OCI-LY7 (cell line): ENCODE data around the gene OPRM1.
"Not testable (repeated sequence)": the region's sequence is repeated elsewhere in the genome, so short reads cannot be mapped to it uniquely, and the experiment has no call there.

Experiments used
- CTCF ChIP-seq: fragments of 200-600 bp; sonication (generic); conservative IDR thresholded peaks from 2 replicates; pipeline ENCODE4 v1.5.1; 2014; ENCODE audit warnings: mild to moderate bottlenecking, antibody characterized with exemption, low read length, moderate library complexity, mixed read lengths
- EZH2phosphoT487 ChIP-seq: fragments of 200-600 bp; sonication (generic); IDR thresholded peaks from 2 replicates; pipeline ENCODE4 v1.6.1; 2018; ENCODE audit warnings: low read depth, borderline replicate concordance, mild to moderate bottlenecking, mixed run types, antibody characterized with exemption, low read length, moderate library complexity, mixed read lengths

DNA sequence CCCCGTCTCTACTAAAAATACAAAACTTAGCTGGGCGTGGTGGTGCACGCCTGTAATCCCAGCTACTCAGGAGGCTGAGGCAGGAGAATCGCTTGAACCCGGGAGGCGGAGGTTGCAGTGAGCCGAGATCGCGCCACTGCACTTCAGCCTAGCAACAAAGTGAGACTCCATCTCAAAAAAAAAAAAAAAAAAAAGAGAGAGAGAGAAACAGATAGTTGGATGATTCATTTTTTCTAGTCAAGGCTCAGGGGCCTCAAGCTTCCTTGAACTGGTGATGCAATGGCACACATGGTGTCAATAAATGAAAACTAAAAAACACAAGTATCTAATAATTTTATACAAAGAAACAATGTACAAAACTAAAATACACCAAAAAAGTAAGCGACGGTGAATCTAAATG, 202.0 kb downstream of the OPRM1 start:
- TF ChIP-seq CTCF, EZH2phosphoT487: not testable (repeated sequence)
